K562 (cell line): Measurements from ENCODE around the gene DAGLB. TPM values are rescaled to one million over a fixed set of nuclear protein-coding genes. Genes with fewer than 3 reads are reported as not detected.

Experiments used
- ATF1 ChIP-seq, 2 experiments: fragments of 450-650 bp in 1 of 2; IDR thresholded peaks; 2 replicates each; pipeline ENCODE4 v1.6.1; 2016; ENCODE audit warnings: missing compliant biosample characterization in 1 of 2, missing genetic modification characterization in 1 of 2
- ATF6 ChIP-seq: sonication (generic); formaldehyde crosslinking; IDR thresholded peaks from 2 replicates; pipeline ENCODE4 v1.4.0; 2020; ENCODE audit warnings: mild to moderate bottlenecking, missing genetic modification reagents
- BRCA1 ChIP-seq, 2 experiments: fragments of 450-650 bp in 1 of 2; sonication (generic) in 1 of 2; formaldehyde crosslinking in 1 of 2; IDR thresholded peaks; 2 replicates each; pipeline versions ENCODE4 v1.5.0 to v1.6.1; 2017 to 2020; ENCODE audit warnings: mild to moderate bottlenecking in 1 of 2, missing genetic modification reagents in 1 of 2
- CREB3 ChIP-seq: fragments of 450-650 bp; conservative IDR thresholded peaks from 2 replicates; pipeline ENCODE4 v1.6.1; 2016; ENCODE audit warnings: missing genetic modification characterization, low read depth, mild to moderate bottlenecking, missing compliant biosample characterization, moderate library complexity
- CREB3L1 ChIP-seq: fragments of 450-650 bp; IDR thresholded peaks from 2 replicates; pipeline ENCODE4 v1.6.1; 2014; ENCODE audit warnings: low read depth, mild to moderate bottlenecking, moderate library complexity, borderline replicate concordance
- DLX4 ChIP-seq: fragments of 250-450 bp; sonication (Bioruptor Pico); IDR thresholded peaks from 2 replicates; pipeline ENCODE4 v1.6.1; 2021; ENCODE audit warnings: mild to moderate bottlenecking
- FOXP1 ChIP-seq: sonication (generic); formaldehyde crosslinking; IDR thresholded peaks from 2 replicates; pipeline ENCODE4 v1.8.0; 2022; ENCODE audit warnings: mild to moderate bottlenecking, missing genetic modification reagents
- HEY1 ChIP-seq: fragments of 250-450 bp; sonication (Bioruptor Pico); IDR thresholded peaks from 2 replicates; pipeline ENCODE4 v1.5.0; 2020; ENCODE audit warnings: mild to moderate bottlenecking, moderate library complexity, borderline replicate concordance
- HNRNPL ChIP-seq: fragments of 200-400 bp; formaldehyde crosslinking; IDR thresholded peaks from 2 replicates; pipeline ENCODE4 v1.6.1; 2017; ENCODE audit warnings: low read depth, mild to moderate bottlenecking, low read length
- NR4A1 ChIP-seq, 2 experiments: fragments of 250-450 bp in 1 of 2; fragments of 450-650 bp in 1 of 2; sonication (Bioruptor Pico) in 1 of 2; IDR thresholded peaks; 2 replicates each; pipeline versions ENCODE4 v1.4.0 to v1.6.1; 2016 to 2020; ENCODE audit warnings: mild to moderate bottlenecking in 2 of 2, missing compliant biosample characterization in 1 of 2, missing genetic modification characterization in 1 of 2, moderate library complexity in 1 of 2
- RBBP5 ChIP-seq: fragments of 200-600 bp; sonication (generic); IDR thresholded peaks from 2 replicates; pipeline ENCODE4 v1.6.1; 2012; ENCODE audit warnings: borderline replicate concordance, mild to moderate bottlenecking, low read length, control low read depth, inconsistent platforms; ENCODE audit not compliant: insufficient read depth, poor library complexity, severe bottlenecking
- ZKSCAN1 ChIP-seq: fragments of 150-350 bp; IDR thresholded peaks from 2 replicates; pipeline ENCODE4 v1.6.1; 2016; ENCODE audit warnings: low read depth, low read length
- ZNF133 ChIP-seq: fragments of 250-450 bp; sonication (Bioruptor Pico); IDR thresholded peaks from 2 replicates; pipeline ENCODE4 v1.4.0; 2020; ENCODE audit warnings: mild to moderate bottlenecking
- ZNF143 ChIP-seq: sonication (generic); formaldehyde crosslinking; IDR thresholded peaks from 2 replicates; pipeline ENCODE4 v1.9.0; 2022; ENCODE audit warnings: mild to moderate bottlenecking, missing genetic modification reagents
- ZNF217 ChIP-seq: sonication (generic); formaldehyde crosslinking; IDR thresholded peaks from 2 replicates; pipeline ENCODE4 v1.8.0; 2022; ENCODE audit warnings: mild to moderate bottlenecking, missing genetic modification reagents
- ZNF263 ChIP-seq: sonication (generic); formaldehyde crosslinking; IDR thresholded peaks from 2 replicates; pipeline ENCODE4 v1.8.0; 2022; ENCODE audit warnings: mild to moderate bottlenecking, missing genetic modification reagents, borderline replicate concordance
- ZNF511 ChIP-seq: sonication (generic); formaldehyde crosslinking; IDR thresholded peaks from 2 replicates; pipeline ENCODE4 v1.8.0; 2022; ENCODE audit warnings: mild to moderate bottlenecking, missing genetic modification reagents
- ZSCAN29 ChIP-seq: fragments of 450-650 bp; IDR thresholded peaks from 2 replicates; pipeline ENCODE4 v1.6.1; 2017
- polyA plus RNA-seq, 8 experiments: library from polyadenylated mRNA; depleted of rRNA in 4 of 8; stranded (reverse) in 5 of 8; unstranded in 3 of 8; fragments of >200 nt; fragmentation: Nextera tagmentation in 2 of 8; fragmentation: Illumina TruSeq in 1 of 8; extraction: Ambion mirVana in 2 of 8; extraction: Trizol in 1 of 8; gene quantifications; 2 replicates each; pipeline versions ENCODE4 v1.2.1 to v1.2.3, GENCODE V29; 2011 to 2014; ENCODE audit warnings: inconsistent platforms in 1 of 8, missing spikeins in 1 of 8
- total RNA-seq, 7 experiments: library from RNA; depleted of rRNA in 6 of 7; stranded (reverse); fragments of >200 nt in 6 of 7; fragmentation: Illumina TruSeq in 2 of 7; extraction: Trizol in 2 of 7; gene quantifications; 2 replicates each; pipeline versions ENCODE4 v1.2.1 to v1.2.3, GENCODE V29; 2011 to 2021; ENCODE audit warnings: low replicate concordance in 1 of 7
- TF ChIP-seq, protein P1 (sequence below): sonication (generic); formaldehyde crosslinking; IDR thresholded peaks from 2 replicates; pipeline ENCODE4 v1.9.0; 2022; ENCODE audit warnings: mild to moderate bottlenecking, missing genetic modification reagents
- TF ChIP-seq, protein P2 (sequence below): fragments of 250-450 bp; sonication (Bioruptor Pico); IDR thresholded peaks from 2 replicates; pipeline ENCODE4 v1.4.0; 2020

DAGLB gene
- total and polyA plus RNA-seq, 9 of the 15 experiments (the other 6 are each of a cell fraction or from before 2014, with no cell fraction given), result 0.92 to 16.4 (median 9.3) TPM

GRCh38 chr7:6451224-6451705 is 3.5 kb upstream of the DAGLB start (continued):
- TF ChIP-seq HNRNPL (no peak), ZNF133 (CRISPR knock-in tag) (no peak), ATF1 (CRISPR knock-in tag; IDR thresholded peaks at IDR 0.05) (no peak), ATF1 (tag; IDR thresholded peaks at IDR 0.05) (peak; percentile 45), HEY1 (CRISPR knock-in tag) (no peak), CREB3L1 (no peak), ZNF263 (CRISPR knock-in tag) (no peak), DLX4 (no peak), RBBP5 (no peak), NR4A1 (CRISPR knock-in tag; IDR thresholded peaks at IDR 0.05) (no peak), NR4A1 (tag; IDR thresholded peaks at IDR 0.05) (peak; percentile 86), FOXP1 (peak; percentile 54; the same call in 1 of the 2 replicates), ZNF143 (no peak), ZSCAN29 (no peak), ZNF511 (CRISPR knock-in tag) (no peak), ZNF217 (CRISPR knock-in tag) (no peak), ATF6 (CRISPR knock-in tag) (no peak), CREB3 (tag) (no peak), BRCA1 (IDR thresholded peaks at IDR 0.05) (no peak), BRCA1 (CRISPR knock-in tag; IDR thresholded peaks at IDR 0.05) (no peak), ZKSCAN1 (no peak)
- TF ChIP-seq, protein P1, sequence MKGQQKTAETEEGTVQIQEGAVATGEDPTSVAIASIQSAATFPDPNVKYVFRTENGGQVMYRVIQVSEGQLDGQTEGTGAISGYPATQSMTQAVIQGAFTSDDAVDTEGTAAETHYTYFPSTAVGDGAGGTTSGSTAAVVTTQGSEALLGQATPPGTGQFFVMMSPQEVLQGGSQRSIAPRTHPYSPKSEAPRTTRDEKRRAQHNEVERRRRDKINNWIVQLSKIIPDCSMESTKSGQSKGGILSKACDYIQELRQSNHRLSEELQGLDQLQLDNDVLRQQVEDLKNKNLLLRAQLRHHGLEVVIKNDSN (CRISPR knock-in tag), result no peak
- TF ChIP-seq, protein P2, sequence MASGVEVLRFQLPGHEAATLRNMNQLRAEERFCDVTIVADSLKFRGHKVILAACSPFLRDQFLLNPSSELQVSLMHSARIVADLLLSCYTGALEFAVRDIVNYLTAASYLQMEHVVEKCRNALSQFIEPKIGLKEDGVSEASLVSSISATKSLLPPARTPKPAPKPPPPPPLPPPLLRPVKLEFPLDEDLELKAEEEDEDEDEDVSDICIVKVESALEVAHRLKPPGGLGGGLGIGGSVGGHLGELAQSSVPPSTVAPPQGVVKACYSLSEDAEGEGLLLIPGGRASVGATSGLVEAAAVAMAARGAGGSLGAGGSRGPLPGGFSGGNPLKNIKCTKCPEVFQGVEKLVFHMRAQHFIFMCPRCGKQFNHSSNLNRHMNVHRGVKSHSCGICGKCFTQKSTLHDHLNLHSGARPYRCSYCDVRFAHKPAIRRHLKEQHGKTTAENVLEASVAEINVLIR (CRISPR knock-in tag), result no peak
